Subcutaneous adipose tissue (tissue), 4 donors: ENCODE data around the gene CEMIP. TPM values are rescaled to one million over a fixed set of nuclear protein-coding genes. Genes with fewer than 3 reads are reported as not detected.

ENCODE experiments used
- CTCF ChIP-seq: fragments of 450-650 bp; IDR thresholded peaks from one replicate; pipeline ENCODE4 v1.5.1; 2016; ENCODE audit warnings: low read depth, mild to moderate bottlenecking, control low read depth, antibody characterized with exemption, moderate library complexity
- total RNA-seq, 4 donors: library from RNA; depleted of rRNA; stranded (reverse); fragments of >200 nt; gene quantifications; one replicate each; pipeline ENCODE4 v1.1.0, GENCODE V29; 2016

Gene CEMIP
- total RNA-seq, 4 donors from 2014 or later: 0.17 TPM; not detected in 3

- TF ChIP-seq CTCF: no peak
Measured at GRCh38 chr15:80873366-80873952, 94.3 kb downstream of the CEMIP start.

DNA sequence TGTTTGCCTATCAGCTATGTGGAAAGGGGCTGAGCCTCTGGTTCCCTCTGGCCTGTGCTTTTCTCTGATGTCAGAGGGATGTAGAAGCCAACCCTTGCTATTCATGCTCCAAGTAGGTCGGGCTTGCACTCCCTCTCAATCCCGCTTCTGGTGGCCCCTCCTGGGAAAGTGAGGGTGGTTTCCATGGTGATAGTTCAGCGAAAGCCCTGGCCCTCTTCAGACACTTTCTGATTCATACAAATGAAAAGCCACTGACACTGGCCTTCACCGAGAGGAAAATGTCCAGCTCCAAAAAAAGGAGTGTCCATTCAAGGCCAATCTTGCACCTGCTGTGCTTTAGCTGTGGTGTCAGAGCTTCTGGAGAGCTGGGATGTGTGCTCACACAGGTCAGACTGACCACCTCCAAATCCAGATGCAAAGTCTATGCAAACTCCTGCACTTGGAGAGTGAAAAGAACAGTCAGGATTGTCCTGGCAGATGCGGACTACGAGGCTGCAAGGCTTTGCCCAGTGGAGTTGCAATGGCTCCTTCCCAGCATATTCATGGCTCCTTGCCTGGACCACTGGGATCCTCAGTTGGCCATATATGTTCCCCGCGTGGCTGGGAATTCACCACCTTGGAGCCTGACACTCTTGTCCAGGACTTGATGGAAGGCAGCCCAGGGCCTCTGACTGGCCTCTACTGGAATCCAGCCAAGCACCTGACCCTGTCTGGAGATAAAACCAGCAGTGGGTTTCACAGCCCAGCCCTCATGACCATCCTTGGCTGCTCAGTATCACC, 96.6 kb downstream of the CEMIP start:
- no peak for TF ChIP-seq CTCF

- no peak for TF ChIP-seq CTCF
Measured at GRCh38 chr15:80876348-80876674, 97.1 kb downstream of the CEMIP start.

DNA sequence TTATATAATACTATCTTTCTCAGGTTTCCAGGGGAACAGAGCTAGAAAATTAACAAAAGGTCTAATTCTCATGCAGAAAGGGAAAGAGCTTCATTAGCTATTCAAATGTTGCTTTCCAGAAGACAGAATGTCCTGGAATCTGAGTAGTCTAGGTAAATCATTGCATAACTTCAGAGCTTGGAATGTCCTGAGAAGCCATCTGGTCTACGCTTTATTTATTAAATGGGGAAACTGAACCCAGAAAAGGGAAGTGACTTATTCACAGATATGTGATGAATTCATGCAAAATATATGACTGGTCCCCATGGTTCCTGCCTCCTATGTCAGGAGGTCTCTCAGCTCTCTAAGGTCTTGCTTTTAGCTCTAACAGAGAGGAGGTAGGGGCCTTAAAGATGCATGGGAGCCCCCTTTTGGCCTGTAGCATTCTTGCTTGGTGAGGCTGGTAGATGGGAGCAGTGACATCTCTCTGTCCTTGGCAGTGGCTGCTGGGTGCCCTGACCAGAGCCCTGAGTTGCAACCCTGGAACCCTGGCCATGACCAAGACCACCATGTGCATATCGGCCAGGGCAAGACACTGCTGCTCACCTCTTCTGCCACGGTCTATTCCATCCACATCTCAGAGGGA, 99.2 kb downstream of the CEMIP start:
- no peak for TF ChIP-seq CTCF

- no peak for TF ChIP-seq CTCF
Measured at GRCh38 chr15:80878867-80879250, 99.7 kb downstream of the CEMIP start.

DNA sequence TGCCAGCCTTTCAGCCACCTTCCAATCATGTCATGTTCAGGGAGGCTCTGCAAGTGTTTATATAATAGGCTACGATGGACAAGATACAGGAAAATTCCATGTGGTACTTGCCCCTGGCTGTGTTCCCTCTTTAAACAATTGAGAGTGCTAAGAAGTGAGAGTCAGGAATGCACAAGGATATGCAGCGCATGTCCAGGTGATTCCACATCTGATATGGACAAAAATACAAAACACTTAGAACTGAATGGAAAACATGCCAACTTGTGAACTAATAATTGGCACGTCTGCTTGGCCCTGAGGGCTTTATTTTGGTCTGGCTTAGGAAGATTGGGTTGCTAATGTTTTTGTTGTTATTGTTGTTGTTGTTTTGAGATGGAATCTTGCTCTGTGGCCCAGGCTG, 100.9 kb downstream of the CEMIP start:
- no peak for TF ChIP-seq CTCF

DNA sequence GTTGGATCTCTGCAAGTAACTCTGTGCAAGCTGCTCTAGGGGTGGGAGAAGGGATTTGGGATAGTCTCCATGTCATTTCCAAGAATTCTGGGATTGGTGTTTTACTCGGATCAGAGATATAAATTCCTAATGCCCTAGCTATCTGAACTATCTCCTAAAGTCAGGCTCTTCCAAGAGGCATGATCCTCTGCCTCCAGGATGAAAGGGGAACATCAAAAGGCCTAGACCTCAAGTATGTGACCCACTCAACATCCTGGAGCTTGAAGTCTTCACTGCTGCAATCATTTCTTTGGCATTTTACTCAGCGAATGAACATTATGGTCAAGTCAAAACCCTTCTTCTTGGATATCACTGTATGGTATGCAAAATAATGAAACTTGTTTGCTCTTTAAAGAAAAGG, 104.5 kb downstream of the CEMIP start:
- no peak for TF ChIP-seq CTCF
